Neural progenitor cell (in vitro differentiated cells): ENCODE results near the gene CC2D2B.

Experiments
- CTCF ChIP-seq: fragments of 200-600 bp; sonication (generic); IDR thresholded peaks from 2 replicates; pipeline ENCODE4 v1.5.1; 2017; ENCODE audit warnings: antibody characterized with exemption, mild to moderate bottlenecking
- EZH2 ChIP-seq: fragments of 200-600 bp; sonication (generic); IDR thresholded peaks from 2 replicates; pipeline ENCODE4 v1.6.1; 2017; ENCODE audit warnings: antibody characterized with exemption, mild to moderate bottlenecking, moderate library complexity

DNA sequence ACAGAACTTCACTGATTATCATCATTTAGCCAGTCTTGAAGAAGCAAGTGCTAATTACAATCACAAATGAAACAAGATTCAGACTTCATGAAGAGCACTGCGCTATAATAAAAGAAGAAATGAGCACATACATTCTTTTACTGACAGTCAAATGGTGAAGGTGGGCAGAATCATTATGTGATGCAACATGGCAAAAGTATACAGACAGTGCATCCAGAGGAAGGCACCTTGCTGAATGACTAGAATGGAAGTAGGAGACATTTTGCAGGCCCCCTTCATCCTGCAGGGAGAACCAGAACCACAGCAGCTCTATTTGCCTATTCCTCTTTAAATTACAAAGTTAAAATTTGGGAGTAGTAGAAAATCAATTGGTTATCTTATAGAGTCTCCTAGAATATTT is 31.0 kb upstream of the CC2D2B start:
- TF ChIP-seq EZH2 (no peak), CTCF (no peak)
